K562 (cell line): Measurements from ENCODE around the gene FAM200A. TPM values are rescaled to one million over a fixed set of nuclear protein-coding genes. Genes with fewer than 3 reads are reported as not detected.
A peak's percentile ranks its signal among the peaks of the same experiment; 100 is the strongest.

Experiments
- BCOR ChIP-seq: fragments of 450-650 bp; IDR thresholded peaks from 2 replicates; pipeline ENCODE4 v1.6.1; 2016
- CBX5 ChIP-seq: IDR thresholded peaks from 2 replicates; pipeline ENCODE4 v1.6.1; 2014; ENCODE audit warnings: low read depth, borderline replicate concordance
- CHAMP1 ChIP-seq: fragments of 450-650 bp; IDR thresholded peaks from 2 replicates; pipeline ENCODE4 v1.6.1; 2016; ENCODE audit warnings: mild to moderate bottlenecking
- CREB3L1 ChIP-seq: fragments of 450-650 bp; IDR thresholded peaks from 2 replicates; pipeline ENCODE4 v1.6.1; 2014; ENCODE audit warnings: low read depth, mild to moderate bottlenecking, moderate library complexity, borderline replicate concordance
- ETV1 ChIP-seq: fragments of 450-650 bp; conservative IDR thresholded peaks from 2 replicates; pipeline ENCODE4 v1.6.1; 2016; ENCODE audit warnings: missing genetic modification characterization, control low read depth, low read depth, missing compliant biosample characterization
- GTF2E2 ChIP-seq: fragments of 200-800 bp; sonication (Bioruptor generic); IDR thresholded peaks from 2 replicates; pipeline ENCODE4 v1.6.1; 2016; ENCODE audit warnings: missing genetic modification characterization, missing compliant biosample characterization
- MCM7 ChIP-seq, 2 experiments: fragments of 450-650 bp; IDR thresholded peaks; 2 replicates each; pipeline ENCODE4 v1.6.1; 2016 to 2018
- PHF20 ChIP-seq: fragments of 450-650 bp; IDR thresholded peaks from 2 replicates; pipeline ENCODE4 v1.6.1; 2018; ENCODE audit not compliant: partially characterized antibody
- PPARD ChIP-seq: fragments of 250-450 bp; sonication (Bioruptor Pico); IDR thresholded peaks from 2 replicates; pipeline ENCODE4 v1.8.0; 2022; ENCODE audit warnings: inconsistent platforms, mild to moderate bottlenecking, moderate library complexity
- SRSF3 ChIP-seq: fragments of 200-400 bp; formaldehyde crosslinking; IDR thresholded peaks from 2 replicates; pipeline ENCODE4 v1.6.1; 2016; ENCODE audit warnings: mild to moderate bottlenecking, low read length, moderate library complexity; ENCODE audit not compliant: insufficient read depth
- TRIM25 ChIP-seq: fragments of 450-650 bp; IDR thresholded peaks from 2 replicates; pipeline ENCODE4 v1.7.0; 2016; ENCODE audit warnings: borderline replicate concordance
- ZBTB17 ChIP-seq: fragments of 450-650 bp; formaldehyde crosslinking; IDR thresholded peaks from 2 replicates; pipeline ENCODE4 v1.4.0; 2020; ENCODE audit warnings: mild to moderate bottlenecking
- ZBTB8A ChIP-seq: fragments of 450-650 bp; IDR thresholded peaks from 2 replicates; pipeline ENCODE4 v1.6.1; 2018; ENCODE audit warnings: mild to moderate bottlenecking, moderate library complexity; ENCODE audit not compliant: partially characterized antibody
- ZKSCAN1 ChIP-seq: fragments of 150-350 bp; IDR thresholded peaks from 2 replicates; pipeline ENCODE4 v1.6.1; 2016; ENCODE audit warnings: low read depth, low read length
- ZMIZ1 ChIP-seq, 2 experiments: fragments of 150-350 bp in 1 of 2; IDR thresholded peaks; 2 replicates each; pipeline ENCODE4 v1.6.1; 2012 to 2016; ENCODE audit warnings: low read depth in 2 of 2, low read length in 2 of 2, mild to moderate bottlenecking in 1 of 2, moderate library complexity in 1 of 2
- ZNF41 ChIP-seq: fragments of 250-450 bp; sonication (Bioruptor Pico); conservative IDR thresholded peaks from 2 replicates; pipeline ENCODE4 v1.4.0; 2020; ENCODE audit warnings: mild to moderate bottlenecking
- ZNF785 ChIP-seq: fragments of 250-450 bp; sonication (Bioruptor Pico); IDR thresholded peaks from 2 replicates; pipeline ENCODE4 v1.4.0; 2020; ENCODE audit warnings: mild to moderate bottlenecking
- polyA plus RNA-seq, 8 experiments: library from polyadenylated mRNA; depleted of rRNA in 4 of 8; stranded (reverse) in 5 of 8; unstranded in 3 of 8; fragments of >200 nt; fragmentation: Nextera tagmentation in 2 of 8; fragmentation: Illumina TruSeq in 1 of 8; extraction: Ambion mirVana in 2 of 8; extraction: Trizol in 1 of 8; gene quantifications; 2 replicates each; pipeline versions ENCODE4 v1.2.1 to v1.2.3, GENCODE V29; 2011 to 2014; ENCODE audit warnings: inconsistent platforms in 1 of 8, missing spikeins in 1 of 8
- total RNA-seq, 7 experiments: library from RNA; depleted of rRNA in 6 of 7; stranded (reverse); fragments of >200 nt in 6 of 7; fragmentation: Illumina TruSeq in 2 of 7; extraction: Trizol in 2 of 7; gene quantifications; 2 replicates each; pipeline versions ENCODE4 v1.2.1 to v1.2.3, GENCODE V29; 2011 to 2021; ENCODE audit warnings: low replicate concordance in 1 of 7

Gene FAM200A
- total and polyA plus RNA-seq, 9 of the 15 experiments (the other 6 are each of a cell fraction or from before 2014, with no cell fraction given): 3.3 to 11.2 (median 8.3) TPM

- TF ChIP-seq CHAMP1: no peak
- no peak; a peak in 1 of 4 replicates for TF ChIP-seq ZMIZ1 (IDR thresholded peaks at IDR 0.05; ENCODE audit: low read depth in 2 of 2, low read length in 2 of 2)
- no peak for TF ChIP-seq SRSF3
- TF ChIP-seq CREB3L1: peak; percentile 91; the same call in 1 of the 2 replicates
- peak; percentile 91 for TF ChIP-seq GTF2E2 (tag)
- TF ChIP-seq CBX5: no peak
- TF ChIP-seq ZBTB8A: no peak
- no peak for TF ChIP-seq ZNF785 (CRISPR knock-in tag)
- TF ChIP-seq ZBTB17: 0 out of 2 replicates have a peak, but pooled peaks have one; percentile 10
- no peak for TF ChIP-seq MCM7 (IDR thresholded peaks at IDR 0.05)
- no peak for TF ChIP-seq TRIM25
- TF ChIP-seq PHF20: peak; percentile 90
- TF ChIP-seq ZNF41: no peak
- no peak for TF ChIP-seq ZKSCAN1
- peak; percentile 84 for TF ChIP-seq ETV1 (tag)
- TF ChIP-seq PPARD: no peak
- TF ChIP-seq BCOR: peak; percentile 49; the same call in 1 of the 2 replicates
Measured at GRCh38 chr7:99499721-99500636, 51.9 kb downstream of the FAM200A start, which contains the start of gene ZNF394 (continued).
